HCEC 1CT (cell line): ENCODE measurements around the gene TNS4.
A peak's percentile ranks its signal among the peaks of the same experiment; 100 is the strongest.

Experiments
- DNase-seq: peaks from one replicate; pipeline ENCODE4 v3.0.0-alpha.2; 2017

TNS4 gene

DNA sequence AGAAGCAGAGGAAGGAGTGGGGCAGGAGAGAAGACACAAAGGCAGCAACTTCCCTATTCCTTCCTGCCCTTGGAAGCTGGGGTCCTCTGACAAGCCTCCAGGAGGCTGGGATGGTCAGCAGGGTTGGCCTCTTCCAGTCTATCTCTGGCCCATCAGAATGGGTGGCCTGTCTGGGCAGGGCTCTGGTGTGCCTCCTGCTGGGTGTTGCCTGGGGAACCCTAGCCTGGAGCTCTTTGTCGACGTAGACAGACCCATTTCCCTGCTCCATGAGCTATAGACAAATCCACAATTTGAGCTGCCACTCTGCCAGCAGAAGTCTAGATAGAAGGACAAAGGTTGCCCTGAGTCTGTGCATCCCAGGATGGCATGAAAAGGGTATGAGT, 46.8 kb downstream of the TNS4 start:
- DNase-seq = no peak

DNA sequence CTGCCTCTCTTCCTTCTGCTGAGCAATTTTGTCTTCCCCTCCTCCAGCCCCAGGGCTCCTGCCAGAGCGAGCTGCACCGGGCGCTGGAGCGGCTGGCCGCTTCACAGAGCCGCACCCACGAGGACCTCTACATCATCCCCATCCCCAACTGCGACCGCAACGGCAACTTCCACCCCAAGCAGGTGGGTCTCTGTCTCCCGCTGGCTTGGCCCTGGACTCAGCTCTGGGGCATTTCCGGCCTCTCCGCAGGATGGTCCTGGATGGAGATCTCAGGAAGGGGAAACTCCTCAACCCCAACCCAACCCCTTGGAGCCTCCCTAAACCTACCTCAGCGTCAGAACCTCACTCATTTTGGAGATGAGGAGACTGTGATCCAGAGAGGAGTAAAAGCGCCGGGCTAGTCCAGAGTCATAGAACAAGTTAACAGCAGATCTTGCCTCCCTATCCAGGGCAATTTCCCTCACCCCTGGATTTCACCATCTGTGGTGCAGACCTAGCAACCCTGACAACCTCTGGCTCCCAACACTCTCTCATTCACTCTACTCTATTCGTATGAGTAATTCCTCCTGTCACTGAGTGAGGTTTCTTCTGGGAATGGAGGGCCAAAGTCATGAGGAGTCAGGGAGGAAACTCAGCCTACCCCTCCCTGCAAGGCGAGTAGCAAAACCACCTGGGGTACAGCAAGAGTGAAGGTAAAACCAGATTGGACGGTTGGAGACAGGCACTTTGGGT, 47.4 kb downstream of the TNS4 start:
- no peak for DNase-seq

DNA sequence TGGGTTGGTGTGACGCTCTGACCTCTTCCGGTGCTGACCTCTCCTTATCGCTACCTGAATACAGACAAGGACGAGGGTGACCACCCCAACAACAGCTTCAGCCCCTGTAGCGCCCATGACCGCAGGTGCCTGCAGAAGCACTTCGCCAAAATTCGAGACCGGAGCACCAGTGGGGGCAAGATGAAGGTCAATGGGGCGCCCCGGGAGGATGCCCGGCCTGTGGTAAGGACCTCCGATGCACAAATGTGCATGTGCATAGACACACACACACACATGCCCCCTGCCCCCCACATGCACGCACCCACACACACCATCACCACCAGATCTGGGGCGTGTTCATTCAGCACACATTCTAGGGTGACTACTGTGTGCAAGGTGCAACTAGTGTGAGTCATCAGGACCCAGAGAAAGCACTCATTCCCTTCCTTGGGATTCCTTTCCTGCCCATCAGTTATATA, 48.5 kb downstream of the TNS4 start:
- peak; percentile 59 for DNase-seq

DNA sequence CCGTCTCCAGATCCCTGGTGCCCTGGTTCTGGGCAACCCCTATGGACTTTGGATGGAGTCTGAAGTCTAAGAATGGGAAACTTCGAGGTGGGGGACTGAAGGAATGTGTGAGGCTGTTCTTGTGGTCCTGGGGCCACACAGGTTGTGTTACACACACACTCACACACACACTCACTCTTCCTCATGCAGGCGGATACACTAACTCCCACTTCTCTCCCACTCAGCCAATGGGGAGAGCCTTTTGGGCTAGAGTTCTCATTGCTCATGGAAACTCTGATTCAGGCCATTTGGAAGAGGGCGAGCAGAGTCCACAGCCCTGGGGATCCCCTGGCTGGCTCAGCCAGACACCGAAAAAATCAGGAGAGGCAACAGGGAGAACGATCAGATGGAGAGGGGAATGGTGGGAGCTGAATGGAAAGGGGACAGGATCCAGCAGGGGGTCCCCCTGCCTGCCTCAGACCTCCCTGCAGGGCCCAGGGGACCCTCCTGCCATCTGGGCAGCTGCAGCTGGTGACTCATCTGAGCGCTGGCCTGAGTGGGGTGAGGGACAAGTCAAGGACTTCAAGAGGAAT, 49.1 kb downstream of the TNS4 start:
- peak; percentile 84 for DNase-seq

DNA sequence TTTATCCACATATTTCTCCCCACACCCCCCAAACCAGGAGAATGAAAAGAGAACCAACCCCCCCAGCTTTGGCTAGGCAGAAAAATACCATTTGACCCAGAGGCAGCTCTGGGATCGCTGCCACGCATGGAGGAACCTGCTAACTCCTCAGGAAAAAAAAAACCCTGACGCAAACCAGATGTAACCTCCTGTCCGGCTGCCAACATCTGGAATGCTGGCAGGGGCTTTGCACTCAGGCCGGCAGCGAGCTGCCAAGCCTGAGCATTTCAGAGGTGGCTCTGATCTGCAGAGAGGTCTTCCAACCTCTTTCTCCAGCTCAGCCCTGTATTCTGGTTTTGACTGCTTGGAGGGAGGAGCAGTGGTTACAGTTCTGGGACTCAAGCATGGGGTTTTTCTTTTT, 50.0 kb downstream of the TNS4 start:
- DNase-seq = peak; percentile 71

DNA sequence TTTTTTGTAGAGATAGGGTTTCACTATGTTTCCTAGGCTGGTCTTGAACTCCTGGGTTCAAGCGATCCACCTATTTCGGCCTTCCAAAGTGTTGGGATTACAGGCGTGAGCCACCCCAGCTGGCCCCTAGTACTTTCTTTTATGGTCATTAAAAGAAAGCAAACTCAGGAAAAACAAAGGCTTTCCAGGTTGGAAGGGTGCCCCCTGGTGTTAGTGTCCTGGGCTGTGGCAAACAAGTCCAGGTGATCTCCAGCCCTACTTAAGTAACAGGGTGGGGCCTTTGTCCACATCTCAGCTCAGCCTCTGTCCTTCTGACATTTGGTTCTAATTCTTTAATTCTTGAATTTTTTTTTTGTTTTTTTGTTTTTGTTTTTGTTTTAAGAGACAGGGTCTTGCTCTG, 51.2 kb downstream of the TNS4 start:
- DNase-seq = no peak

DNA sequence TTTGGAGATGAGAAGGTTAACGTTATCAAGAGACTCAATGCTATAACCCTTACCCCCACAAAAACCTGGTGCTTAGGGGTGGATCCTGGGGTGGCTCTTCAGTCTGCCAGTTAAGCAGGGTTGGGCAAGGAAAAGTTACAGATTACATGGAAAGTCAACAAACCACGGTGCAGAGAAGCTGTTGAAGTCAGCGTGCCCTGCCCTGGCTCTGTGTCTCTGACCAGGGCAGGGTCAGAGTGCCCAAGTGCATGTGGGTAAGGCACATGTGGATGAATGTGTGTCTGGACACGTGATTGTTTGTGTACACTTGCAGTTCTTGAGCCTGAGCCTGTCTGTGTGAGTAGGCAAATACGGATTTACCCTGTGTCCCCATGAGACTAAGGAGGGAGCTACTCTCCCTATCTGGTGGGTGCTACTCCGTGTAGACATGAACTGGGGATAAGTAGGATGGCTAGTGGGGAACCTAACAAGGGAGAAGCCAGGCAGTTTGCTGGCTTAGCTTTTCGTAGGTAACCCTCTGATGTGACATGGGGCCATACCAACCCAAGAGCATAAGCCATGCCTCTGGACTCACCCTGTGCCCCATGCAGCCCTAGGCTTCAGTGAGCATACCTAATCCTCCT, 52.7 kb downstream of the TNS4 start:
- no peak for DNase-seq

DNA sequence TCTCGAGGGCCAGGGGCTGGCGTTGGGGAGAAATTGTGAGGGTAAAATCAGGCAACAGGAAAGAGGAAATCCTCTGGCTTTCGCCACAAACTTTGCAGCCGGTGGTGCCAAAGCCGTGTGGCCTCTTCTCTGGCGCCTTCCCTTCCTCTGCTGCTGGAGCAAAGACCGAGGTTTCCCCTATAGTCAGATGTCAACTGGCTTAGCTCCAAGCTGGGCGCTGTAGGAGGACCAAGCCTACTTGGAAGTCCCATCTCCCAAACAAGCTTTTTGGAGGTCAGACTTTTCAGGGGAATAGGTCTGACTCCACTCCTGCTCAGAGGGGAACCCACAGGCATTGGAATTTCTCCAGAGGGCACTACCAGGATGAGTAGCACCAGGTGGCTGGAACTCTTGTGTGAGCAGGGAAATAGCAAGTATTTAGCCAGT, 53.2 kb downstream of the TNS4 start:
- no peak for DNase-seq

DNA sequence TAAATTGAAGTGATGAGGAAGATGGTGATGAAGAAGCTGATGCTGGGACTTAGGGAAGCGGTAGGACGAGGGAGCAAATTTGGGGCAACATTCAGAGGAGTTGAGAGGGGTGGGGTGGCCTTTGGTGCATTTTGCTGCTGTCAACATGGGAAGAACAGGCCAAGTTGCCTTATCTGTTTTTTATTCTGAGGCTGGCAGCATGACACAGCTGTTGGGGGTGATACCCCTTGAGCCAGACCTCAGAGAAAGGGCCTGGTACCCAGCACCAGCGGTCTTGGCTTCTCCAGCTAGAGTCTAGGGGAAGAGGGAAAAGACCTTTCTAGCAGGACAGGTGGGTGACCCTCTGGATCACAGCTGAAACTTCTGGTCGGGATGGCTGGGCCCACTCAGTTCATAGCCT, 53.6 kb downstream of the TNS4 start:
- no peak for DNase-seq

DNA sequence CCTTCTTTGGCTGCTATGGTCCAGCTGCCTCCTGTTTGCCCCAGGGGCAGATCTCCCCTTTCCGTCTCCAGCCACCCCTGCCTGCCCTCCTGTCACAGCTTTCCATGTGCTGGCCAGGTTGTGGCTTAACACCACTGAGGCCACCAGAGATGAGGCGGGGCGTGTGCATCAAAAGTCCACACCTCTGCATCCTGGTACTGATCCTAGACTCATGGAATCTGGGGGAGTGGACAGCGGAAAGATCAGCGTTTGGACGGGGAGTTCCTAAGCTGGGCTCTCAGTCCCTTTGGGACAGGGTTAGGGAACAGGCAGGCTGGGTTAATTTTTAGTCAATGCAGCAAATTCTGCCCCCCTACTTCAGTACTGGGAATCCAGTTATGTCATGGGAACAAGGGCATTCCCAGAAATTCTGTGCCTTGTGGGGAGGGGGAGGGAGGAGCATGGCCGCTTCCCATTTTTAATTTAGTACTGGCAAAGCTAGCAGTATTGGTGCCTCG, 54.2 kb downstream of the TNS4 start:
- DNase-seq = no peak

DNA sequence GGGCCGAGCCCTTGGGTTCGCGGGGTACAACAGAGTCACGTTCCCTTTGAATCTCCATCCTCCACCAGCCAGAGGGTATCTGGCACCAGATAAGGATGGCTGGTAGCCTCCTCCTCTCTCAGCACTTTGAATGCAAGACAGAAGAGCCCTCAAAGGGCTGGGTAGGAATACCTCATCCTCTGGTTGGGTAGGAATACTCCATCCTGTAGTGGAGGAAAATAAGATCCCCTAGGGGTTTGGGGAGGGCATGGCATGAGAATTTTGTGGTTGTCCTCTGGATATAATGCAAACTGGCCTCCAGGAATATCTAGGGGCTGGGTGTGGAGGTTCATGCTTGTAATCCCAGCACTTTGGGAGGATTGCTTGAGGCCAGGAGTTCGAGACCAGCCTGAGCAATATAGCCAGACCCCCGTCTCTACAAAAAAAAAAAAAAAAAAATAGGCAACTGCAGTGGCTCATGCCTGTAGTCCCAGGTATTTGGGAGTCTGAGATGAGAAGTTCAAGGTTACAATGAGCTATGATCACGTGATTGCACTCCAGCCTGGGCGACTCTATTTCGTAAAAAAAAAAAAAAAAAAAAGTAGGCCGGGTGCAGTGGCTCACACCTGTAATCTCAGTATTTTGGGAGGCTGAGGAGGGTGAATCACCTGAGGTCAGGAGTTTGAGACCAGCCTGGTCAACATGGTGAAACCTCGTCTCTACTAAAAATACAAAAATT, 55.5 kb downstream of the TNS4 start:
- DNase-seq = no peak

DNA sequence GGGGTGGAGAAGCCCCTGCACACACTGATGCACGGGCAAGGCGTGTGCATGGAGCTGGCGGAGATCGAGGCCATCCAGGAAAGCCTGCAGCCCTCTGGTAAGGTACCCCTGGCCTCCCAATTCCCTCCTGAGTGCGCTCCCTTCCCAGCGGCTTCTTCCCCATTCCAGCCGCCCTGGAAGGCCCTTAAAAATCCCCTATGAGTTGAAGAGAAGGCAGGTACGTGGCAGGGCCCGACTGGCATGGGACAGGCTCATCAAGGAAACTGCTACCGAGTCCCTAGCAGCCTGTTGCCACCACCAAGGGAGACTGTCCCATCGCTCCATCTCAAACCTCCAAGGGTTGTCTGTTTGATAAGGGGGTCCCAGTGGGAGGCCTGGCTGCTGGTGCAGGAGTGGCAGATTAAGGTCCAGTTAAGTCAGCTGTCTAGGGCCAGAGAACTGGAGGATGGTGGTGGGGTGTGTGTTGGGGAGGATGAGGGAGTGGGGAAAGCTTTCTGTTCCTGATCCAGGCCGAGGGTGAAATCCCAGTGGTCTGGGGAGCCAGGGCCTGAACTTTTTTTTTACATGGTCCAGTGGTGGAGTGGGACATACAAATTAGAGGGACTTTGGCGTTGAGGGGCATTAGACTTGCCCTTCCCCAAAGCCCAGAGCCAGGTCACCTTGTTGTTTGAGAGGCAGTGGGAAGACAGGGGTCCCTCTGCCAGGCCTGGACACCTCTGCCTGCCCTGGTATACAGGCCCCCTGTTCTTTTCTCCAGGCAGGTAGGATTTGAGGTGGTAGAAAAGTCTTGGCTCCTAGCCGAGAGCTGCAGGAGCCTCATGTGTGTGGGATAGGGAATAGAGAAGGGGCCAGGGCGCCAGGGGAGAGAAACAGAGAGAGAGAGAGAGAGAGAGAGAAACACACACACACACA, 57.2 kb downstream of the TNS4 start:
- no peak for DNase-seq

DNA sequence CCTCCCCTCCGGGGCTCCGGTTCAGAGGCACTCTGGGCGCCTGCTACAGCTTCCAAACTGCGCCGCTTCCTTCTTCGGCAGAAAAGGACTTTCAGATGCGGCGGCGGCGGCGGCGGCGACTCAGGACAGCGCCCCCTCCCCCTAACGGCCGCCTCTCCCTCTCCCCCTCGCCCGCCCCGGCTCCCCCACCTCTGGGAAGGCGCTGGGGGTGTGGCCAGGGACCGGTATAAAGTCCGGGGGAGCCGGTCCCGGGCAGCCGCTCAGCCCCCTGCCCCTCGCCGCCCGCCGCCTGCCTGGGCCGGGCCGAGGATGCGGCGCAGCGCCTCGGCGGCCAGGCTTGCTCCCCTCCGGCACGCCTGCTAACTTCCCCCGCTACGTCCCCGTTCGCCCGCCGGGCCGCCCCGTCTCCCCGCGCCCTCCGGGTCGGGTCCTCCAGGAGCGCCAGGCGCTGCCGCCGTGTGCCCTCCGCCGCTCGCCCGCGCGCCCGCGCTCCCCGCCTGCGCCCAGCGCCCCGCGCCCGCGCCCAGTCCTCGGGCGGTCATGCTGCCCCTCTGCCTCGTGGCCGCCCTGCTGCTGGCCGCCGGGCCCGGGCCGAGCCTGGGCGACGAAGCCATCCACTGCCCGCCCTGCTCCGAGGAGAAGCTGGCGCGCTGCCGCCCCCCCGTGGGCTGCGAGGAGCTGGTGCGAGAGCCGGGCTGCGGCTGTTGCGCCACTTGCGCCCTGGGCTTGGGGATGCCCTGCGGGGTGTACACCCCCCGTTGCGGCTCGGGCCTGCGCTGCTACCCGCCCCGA, 58.0 kb downstream of the TNS4 start, which contains the start of gene IGFBP4:
IGFBP4 (plus strand) TSS at position 255 of the 792 bp plus-strand sequence; CDS start at position 541, 286 bp downstream.
- DNase-seq = peak; percentile 81

DNA sequence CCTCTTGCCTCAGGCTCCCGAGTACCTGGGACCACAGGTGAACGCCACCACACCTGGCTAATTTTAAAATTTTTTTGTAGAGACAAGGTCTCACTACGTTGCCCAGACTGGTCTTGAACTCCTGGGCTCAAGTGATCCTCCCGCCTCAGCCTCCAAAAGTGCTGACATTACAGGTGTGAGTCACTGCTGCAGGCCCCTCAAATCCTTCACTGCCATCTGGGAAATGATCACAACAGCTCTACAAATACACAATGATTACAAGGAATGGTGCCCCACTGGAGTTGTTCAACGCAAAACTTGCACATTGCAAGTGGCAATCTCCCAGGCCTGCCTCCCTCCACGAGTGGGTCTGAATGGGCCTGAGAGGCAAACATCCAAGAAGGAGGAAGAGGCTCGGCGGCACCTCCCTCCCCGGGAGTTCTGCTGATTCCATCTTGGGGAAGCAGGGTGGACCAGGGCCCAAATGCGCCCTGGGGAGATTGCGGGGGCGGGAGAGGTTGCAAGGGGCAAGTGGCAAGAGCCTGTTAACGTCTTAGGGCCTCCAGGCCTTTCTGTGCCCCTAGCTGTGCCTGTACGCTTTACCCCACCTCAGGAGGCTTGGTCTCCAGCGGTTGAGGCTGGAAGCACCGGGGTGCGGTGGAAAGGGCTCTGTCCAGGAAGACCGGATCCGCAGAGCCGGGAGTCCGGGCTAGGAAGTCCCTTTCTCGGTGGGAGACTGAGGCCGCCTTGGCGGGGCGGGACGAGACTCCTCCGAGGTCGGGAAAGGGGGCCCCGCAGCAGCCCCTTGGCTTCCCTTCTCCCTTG, 58.8 kb downstream of the TNS4 start:
- peak; percentile 43 for DNase-seq

DNA sequence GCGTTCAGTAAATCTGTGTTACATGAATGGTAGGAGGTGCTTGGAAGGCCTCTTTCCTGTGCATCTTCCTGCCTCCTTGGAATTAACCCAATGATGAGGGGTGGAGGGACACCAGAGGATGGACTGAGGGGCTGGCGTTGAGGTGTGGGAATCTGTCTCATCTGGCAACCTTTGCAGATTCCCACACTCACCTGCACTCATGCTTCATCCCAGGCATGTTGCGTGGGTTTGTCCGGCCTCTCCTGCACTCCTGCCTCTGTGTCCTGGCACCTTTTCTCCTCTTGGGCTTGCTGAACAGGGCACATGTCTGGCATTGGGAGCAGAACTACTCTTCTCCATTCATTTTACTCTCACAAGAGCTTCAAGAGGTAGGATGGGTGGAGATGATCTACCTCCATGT, 61.3 kb downstream of the TNS4 start:
- DNase-seq = no peak

DNA sequence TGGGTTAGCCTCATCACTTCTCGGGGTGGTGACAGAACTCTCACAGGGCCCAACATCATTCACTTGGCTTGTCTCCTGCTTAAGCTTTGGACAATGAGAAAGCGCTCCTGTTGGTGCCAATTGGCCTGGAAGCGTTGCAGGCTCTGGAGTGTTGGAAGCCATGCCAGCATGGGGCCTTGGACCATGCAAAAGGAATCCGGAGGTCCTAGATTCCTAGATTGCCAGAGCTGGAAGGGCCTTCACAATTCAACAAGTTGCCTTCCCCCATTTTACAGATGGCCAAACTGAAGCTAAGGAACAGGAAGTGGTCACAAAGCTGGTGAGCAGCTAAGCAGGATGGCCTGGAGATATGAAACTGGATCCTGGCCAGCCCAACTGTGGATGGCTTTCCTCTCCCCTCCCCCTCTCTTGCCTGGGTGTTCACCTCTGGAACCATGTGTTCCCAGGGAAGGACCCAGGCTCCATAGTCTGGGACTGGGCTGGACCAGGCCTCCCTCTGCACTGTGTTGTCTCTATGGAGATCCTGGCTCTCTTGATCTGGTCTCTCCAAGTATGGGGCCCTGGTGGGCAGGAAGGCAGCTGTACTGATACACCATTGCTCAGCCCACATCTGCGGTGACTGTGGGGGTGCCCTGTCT, 64.2 kb downstream of the TNS4 start:
- DNase-seq = no peak

DNA sequence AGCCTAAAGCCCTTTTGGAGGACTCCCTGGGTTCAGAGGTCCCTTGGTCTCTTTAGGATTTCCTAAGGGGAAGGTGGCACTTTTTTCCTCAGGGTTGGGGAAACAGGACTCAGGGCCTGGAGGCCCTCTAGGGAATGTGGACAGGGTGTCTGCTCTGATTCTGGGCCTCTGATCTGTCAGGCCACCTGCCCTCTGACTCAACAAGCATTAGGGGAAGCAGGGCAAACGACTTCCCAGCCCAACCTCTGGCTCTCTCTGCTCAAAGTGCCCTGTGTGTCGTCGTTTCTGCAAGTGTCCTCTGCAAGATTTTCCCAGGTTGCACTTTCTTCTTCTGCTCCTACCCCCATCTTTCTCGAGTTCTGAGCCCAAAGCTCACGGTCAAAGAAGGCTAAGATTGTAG, 64.8 kb downstream of the TNS4 start:
- no peak for DNase-seq

DNA sequence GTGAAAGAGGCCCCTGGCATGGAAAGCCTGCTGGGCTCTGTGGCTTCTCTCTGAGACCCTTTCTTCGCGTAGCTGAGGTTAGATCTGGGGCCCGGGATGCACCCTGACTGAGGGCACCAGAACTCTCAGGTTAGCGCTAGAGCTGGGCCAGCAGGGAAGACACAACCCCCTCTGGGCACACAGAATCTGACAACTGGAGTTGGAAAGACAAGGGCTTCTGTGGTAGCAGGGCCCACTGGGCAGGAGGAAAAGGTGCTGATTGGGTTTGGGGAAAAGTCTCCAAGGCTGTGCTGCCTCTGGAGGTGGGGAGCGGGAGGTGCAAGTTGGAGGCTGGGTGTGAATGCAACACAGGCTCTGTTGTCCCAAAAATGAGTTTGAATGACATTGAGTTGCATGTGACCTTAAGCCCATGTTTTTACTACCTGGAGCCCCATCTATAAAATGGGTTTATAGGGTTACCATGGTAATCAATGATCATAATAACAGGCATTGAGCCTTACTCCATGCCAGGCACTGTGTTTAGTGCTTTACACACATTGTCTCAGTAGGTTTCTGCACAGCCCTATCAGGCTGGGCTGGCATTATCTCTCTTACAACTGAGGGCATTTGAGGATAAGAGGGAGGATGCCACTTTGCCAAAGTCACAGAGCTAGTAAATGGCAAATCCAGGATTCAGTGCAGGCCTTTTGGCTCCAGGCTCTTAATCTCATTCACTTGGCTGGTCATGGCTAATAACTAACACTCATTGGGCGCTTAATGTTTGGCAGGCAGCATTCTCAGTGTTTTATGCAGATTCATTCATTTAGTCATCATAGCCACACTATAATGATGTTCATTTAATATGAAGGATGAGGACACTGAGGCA, 67.6 kb downstream of the TNS4 start:
- DNase-seq = peak; percentile 37
